Cardiac fibroblast (primary cell): ENCODE measurements around the gene CACNB4.

Experiments
- DNase-seq, 2 donors: peaks; one replicate each; pipeline versions ENCODE4 v3.0.0 to v3.0.0-alpha.2; 2010; ENCODE audit warnings: low read depth in 2 of 2
- H3K4me3 ChIP-seq, 2 donors: replicated peaks in 1 of 2; 1 replicate in 1 of 2; 2 replicates in 1 of 2; pipeline ENCODE4 v1.5.1; 2011; ENCODE audit warnings: low read depth in 2 of 2, low read length in 2 of 2, mild to moderate bottlenecking in 2 of 2, moderate library complexity in 1 of 2
- CTCF ChIP-seq: IDR thresholded peaks from one replicate; pipeline ENCODE4 v1.5.1; 2011; ENCODE audit warnings: low read depth, mild to moderate bottlenecking, low read length, inconsistent platforms

Gene CACNB4

DNA sequence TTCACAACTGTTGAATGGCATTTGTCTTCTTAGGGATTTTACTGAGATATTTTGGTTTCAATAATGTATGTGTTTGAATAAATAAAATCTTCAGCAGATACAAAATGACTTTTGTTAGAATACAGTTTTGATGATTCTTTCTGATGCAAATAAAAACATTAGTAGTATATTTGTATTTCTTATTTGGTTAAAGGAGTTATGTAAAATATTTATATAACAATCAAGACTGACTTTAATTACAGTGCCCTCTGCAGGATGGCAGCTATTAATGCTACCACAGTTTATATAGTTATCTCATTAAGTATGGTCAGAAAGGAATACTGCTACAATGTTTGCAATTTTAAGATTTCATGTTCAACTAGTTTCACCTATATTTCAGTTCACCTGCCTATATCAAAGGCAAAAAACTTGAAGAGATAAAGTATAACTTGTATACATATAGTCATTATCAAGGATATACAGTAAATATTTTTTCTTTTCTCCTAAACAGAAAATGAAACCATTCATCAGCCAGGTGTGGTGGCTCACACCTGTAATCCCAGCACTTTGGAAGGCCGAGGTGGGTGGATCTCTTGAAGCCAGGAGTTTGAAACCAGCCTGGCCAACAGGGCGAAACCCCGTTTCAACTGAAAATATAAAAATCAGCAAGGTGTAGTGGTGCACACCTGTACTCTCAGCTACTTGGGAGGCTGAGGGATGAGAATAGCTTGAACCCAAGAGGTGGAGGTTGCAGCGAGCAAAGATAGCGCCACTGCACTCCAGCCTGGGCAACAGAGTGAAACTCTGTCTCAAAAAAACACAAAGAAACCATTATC lies 290.4 kb downstream of the CACNB4 start:
- peak; percentile 47 for TF ChIP-seq CTCF
- DNase-seq = peak; percentile 52 to 56

DNA sequence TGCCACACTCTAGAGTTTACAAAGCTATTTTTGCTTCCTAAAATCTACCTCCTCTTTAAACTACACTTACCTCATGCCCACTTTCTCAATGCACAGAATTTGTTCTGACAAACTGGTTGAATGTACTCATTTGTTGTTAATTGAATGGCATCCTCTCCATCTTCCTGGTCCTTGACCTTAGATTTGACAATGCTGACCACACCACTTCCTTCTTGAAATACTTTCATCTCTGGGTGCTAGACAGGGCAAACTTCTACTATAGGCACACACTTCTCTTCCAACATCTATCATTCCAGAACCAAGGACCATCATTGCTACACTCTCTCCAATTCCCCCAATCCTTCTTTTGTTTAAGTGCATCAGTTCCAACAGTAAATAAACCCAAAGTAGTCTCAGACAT lies 292.9 kb downstream of the CACNB4 start:
- TF ChIP-seq CTCF = no peak
- H3K4me3 ChIP-seq = no peak overlapping the region
- DNase-seq = no peak

More for the DNA sequence above, 290.4 kb downstream of the CACNB4 start:
- H3K4me3 ChIP-seq = no peak overlapping the region

DNA sequence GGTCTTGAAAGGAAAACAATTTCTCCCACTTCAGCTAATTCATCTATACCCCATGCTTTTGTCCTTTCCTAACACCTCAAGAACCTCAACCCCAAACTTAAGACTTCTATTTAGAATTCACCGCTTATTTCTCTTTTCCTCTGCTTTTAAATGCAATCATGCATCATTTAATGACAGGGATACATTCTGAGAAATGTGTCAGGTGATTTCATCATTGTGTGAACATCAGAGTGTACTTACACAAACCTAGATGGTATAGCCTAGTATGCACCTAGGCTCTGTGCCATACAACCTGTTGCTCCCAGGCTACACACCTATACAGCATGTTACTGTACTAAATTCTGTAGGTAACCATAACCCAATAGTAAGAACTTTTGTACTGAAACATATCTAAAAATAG lies 293.5 kb downstream of the CACNB4 start:
- no peak for DNase-seq
- no peak for TF ChIP-seq CTCF
- H3K4me3 ChIP-seq = no peak overlapping the region

- H3K4me3 ChIP-seq = no peak overlapping the region
- DNase-seq = no peak
- no peak for TF ChIP-seq CTCF
These were observed 295.0 kb downstream of the CACNB4 start for GRCh38 chr2:151803811-151804210.

DNA sequence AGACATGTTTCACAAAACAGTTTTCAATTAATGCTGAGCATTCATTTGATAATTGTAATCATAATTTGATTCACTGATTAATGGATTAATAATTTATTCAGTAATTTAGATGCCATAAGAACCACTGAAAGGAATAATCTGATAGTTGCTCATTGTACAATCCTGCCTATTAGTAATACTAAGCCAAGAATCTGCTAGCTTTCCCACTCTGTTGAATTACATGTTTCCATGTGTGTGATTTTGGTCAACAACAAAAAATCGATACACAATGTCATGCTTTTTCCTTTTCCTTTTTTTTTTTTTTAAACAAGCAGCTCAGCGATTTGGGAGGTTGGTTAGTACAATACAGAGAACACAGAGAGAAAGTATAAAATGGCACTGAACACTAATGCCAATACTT lies 296.5 kb downstream of the CACNB4 start:
- TF ChIP-seq CTCF = no peak
- no peak for DNase-seq

GRCh38 chr2:151799886-151800292 lies 299.0 kb downstream of the CACNB4 start:
- no peak for TF ChIP-seq CTCF
- H3K4me3 ChIP-seq = no peak overlapping the region
- no peak for DNase-seq

More for the DNA sequence above, 296.5 kb downstream of the CACNB4 start:
- no peak overlapping the region for H3K4me3 ChIP-seq
